Astrocyte of the cerebellum (primary cell): ENCODE data around the gene LRP1-AS.
A peak's percentile ranks its signal among the peaks of the same experiment; 100 is the strongest.

Experiments used
- DNase-seq: peaks from one replicate; pipeline ENCODE4 v3.0.0-alpha.2; 2011; ENCODE audit warnings: low read depth
- H3K4me3 ChIP-seq: 2 replicates; pipeline ENCODE4 v1.5.1; 2011; ENCODE audit warnings: mild to moderate bottlenecking, low read depth, low read length, moderate library complexity
- CTCF ChIP-seq: IDR thresholded peaks from 2 replicates; pipeline ENCODE4 v1.5.1; 2012; ENCODE audit warnings: low read length, low read depth, moderate library complexity, mild to moderate bottlenecking; ENCODE audit errors: missing control alignments
- in situ Hi-C: cut with HindIII; loops from 2 replicates; pipeline ENCODE4 v1.10.0; 2017; ENCODE audit warnings: low sequenced_read_pairs

The LRP1-AS gene

GRCh38 chr12:57187222-57188089 is 40.0 kb upstream of the LRP1-AS start:
- no peak for DNase-seq
- H3K4me3 ChIP-seq: no peak overlapping the region
- in situ Hi-C loops: loop anchor here (10.0 kb wide), 1 partner anchor 47 kb away; a partner anchor contains a TSS
- no peak for TF ChIP-seq CTCF

GRCh38 chr12:57185906-57186508 is 38.6 kb upstream of the LRP1-AS start:
- in situ Hi-C loops: loop anchor here (10.0 kb wide), 1 partner anchor 49 kb away; a partner anchor contains a TSS
- H3K4me3 ChIP-seq: no peak overlapping the region
- DNase-seq: no peak
- TF ChIP-seq CTCF: no peak

- no peak for TF ChIP-seq CTCF
- in situ Hi-C loops: loop anchor here (10.0 kb wide), 1 partner anchor 49 kb away; a partner anchor contains a TSS
- DNase-seq: no peak
- no peak overlapping the region for H3K4me3 ChIP-seq
Measured at GRCh38 chr12:57185403-57185802, 38.0 kb upstream of the LRP1-AS start.

- DNase-seq: no peak
- no peak for TF ChIP-seq CTCF
- in situ Hi-C loops: loop anchor here (10.0 kb wide), 1 partner anchor 51 kb away; a partner anchor contains a TSS
- no peak overlapping the region for H3K4me3 ChIP-seq
Measured at GRCh38 chr12:57183939-57184725, 36.7 kb upstream of the LRP1-AS start.

- DNase-seq: peak; percentile 18
- TF ChIP-seq CTCF: peak; percentile 90
- no peak overlapping the region for H3K4me3 ChIP-seq
- in situ Hi-C loops: loop anchor here (10.0 kb wide), 1 partner anchor 52 kb away; a partner anchor contains a TSS
Measured at GRCh38 chr12:57182918-57183575, 35.6 kb upstream of the LRP1-AS start.
